Right atrium auricular region (tissue), 2 donors: ENCODE data around the gene SNX11. TPM values are rescaled to one million over a fixed set of nuclear protein-coding genes. Genes with fewer than 3 reads are reported as not detected.

ENCODE experiments used
- DNase-seq: peaks from one replicate; pipeline ENCODE4 v3.0.0-alpha.2; 2019; ENCODE audit warnings: low spot score
- H3K27ac ChIP-seq, 2 donors: fragments of 200-600 bp; sonication (generic); 1 replicate in 1 of 2; 2 replicates in 1 of 2; pipeline ENCODE4 v1.5.1; 2016 to 2019
- H3K27me3 ChIP-seq, 2 donors: fragments of 200-600 bp; sonication (generic); one replicate each; pipeline versions ENCODE4 v1.5.1 to v1.6.0; 2017 to 2019
- H3K36me3 ChIP-seq: fragments of 200-600 bp; sonication (generic); one replicate; pipeline ENCODE4 v1.5.1; 2016
- H3K4me1 ChIP-seq, 2 donors: fragments of 200-600 bp; sonication (generic); one replicate each; pipeline versions ENCODE4 v1.5.1 to v1.6.0; 2017 to 2019
- H3K4me3 ChIP-seq, 2 donors: fragments of 200-600 bp; sonication (generic); 1 replicate in 1 of 2; 2 replicates in 1 of 2; pipeline ENCODE4 v1.5.1; 2017 to 2019; ENCODE audit warnings: mild to moderate bottlenecking in 1 of 2, moderate library complexity in 1 of 2
- H3K9me3 ChIP-seq, 2 donors: fragments of 200-600 bp; sonication (generic); one replicate each; pipeline ENCODE4 v1.5.1; 2019
- CTCF ChIP-seq, 2 donors: fragments of 200-600 bp; sonication (generic); IDR thresholded peaks; one replicate each; pipeline ENCODE4 v1.5.1; 2019; ENCODE audit warnings: antibody characterized with exemption in 2 of 2
- total RNA-seq, 2 donors: library from RNA; depleted of rRNA; stranded (reverse); fragments of >200 nt; gene quantifications; one replicate each; pipeline ENCODE4 v1.1.0, GENCODE V29; 2016

SNX11 gene
- total RNA-seq, 2 donors from 2014 or later = 5.4 to 9.3 TPM

- no peak for TF ChIP-seq CTCF (IDR thresholded peaks at IDR 0.05)
- H3K4me3 ChIP-seq = no peak overlapping the region
- no peak overlapping the region for H3K27ac ChIP-seq
- H3K36me3 ChIP-seq = no peaks in the 10 kb centered on the region
- no peak for DNase-seq
- no peaks in the 10 kb centered on the region for H3K27me3 ChIP-seq
- no peaks in the 10 kb centered on the region for H3K4me1 ChIP-seq
- H3K9me3 ChIP-seq = no peaks in the 10 kb centered on the region
These were observed 22.4 kb downstream of the SNX11 start for GRCh38 chr17:48129981-48130380.

GRCh38 chr17:48131216-48131824 lies 23.8 kb downstream of the SNX11 start:
- no peak overlapping the region for H3K4me3 ChIP-seq
- no peaks in the 10 kb centered on the region for H3K9me3 ChIP-seq
- H3K27me3 ChIP-seq = no peaks in the 10 kb centered on the region
- no peak overlapping the region for H3K27ac ChIP-seq
- no peaks in the 10 kb centered on the region for H3K4me1 ChIP-seq
- TF ChIP-seq CTCF (IDR thresholded peaks at IDR 0.05) = peak; percentile 73 to 84
- H3K36me3 ChIP-seq = no peaks in the 10 kb centered on the region
- no peak for DNase-seq

GRCh38 chr17:48132385-48132784 lies 24.8 kb downstream of the SNX11 start:
- DNase-seq = no peak
- H3K36me3 ChIP-seq = no peaks in the 10 kb centered on the region
- no peak overlapping the region for H3K27ac ChIP-seq
- H3K27me3 ChIP-seq = no peaks in the 10 kb centered on the region
- no peak overlapping the region for H3K4me3 ChIP-seq
- H3K9me3 ChIP-seq = no peaks in the 10 kb centered on the region
- no peaks in the 10 kb centered on the region for H3K4me1 ChIP-seq
- TF ChIP-seq CTCF (IDR thresholded peaks at IDR 0.05) = no peak

- no peaks in the 10 kb centered on the region for H3K4me1 ChIP-seq
- no peak for DNase-seq
- H3K9me3 ChIP-seq = no peaks in the 10 kb centered on the region
- no peaks in the 10 kb centered on the region for H3K27me3 ChIP-seq
- H3K27ac ChIP-seq = no peak overlapping the region
- no peaks in the 10 kb centered on the region for H3K36me3 ChIP-seq
- no peak for TF ChIP-seq CTCF (IDR thresholded peaks at IDR 0.05)
- H3K4me3 ChIP-seq = no peak overlapping the region
These were observed 27.4 kb downstream of the SNX11 start for GRCh38 chr17:48134912-48135480.

GRCh38 chr17:48137656-48138055 lies 30.1 kb downstream of the SNX11 start:
- Histone ChIP-seq H3K27me3 (no peaks in the 10 kb centered on the region), H3K4me1 (no peaks in the 10 kb centered on the region), H3K36me3 (no peaks in the 10 kb centered on the region), H3K9me3 (no peaks in the 10 kb centered on the region), H3K4me3 (no peak overlapping the region), H3K27ac (no peak overlapping the region)
- DNase-seq = no peak
- TF ChIP-seq CTCF (IDR thresholded peaks at IDR 0.05) = no peak

- Histone ChIP-seq H3K4me3 (no peak overlapping the region), H3K27ac (no peak overlapping the region), H3K9me3 (no peaks in the 10 kb centered on the region), H3K4me1 (no peaks in the 10 kb centered on the region), H3K27me3 (no peaks in the 10 kb centered on the region), H3K36me3 (no peaks in the 10 kb centered on the region)
- TF ChIP-seq CTCF (IDR thresholded peaks at IDR 0.05) = no peak
- no peak for DNase-seq
These were observed 32.4 kb downstream of the SNX11 start for GRCh38 chr17:48139944-48140343.
